ENCODE results near the gene SRSF12.

Gene SRSF12

GRCh38 chr6:89100114-89100513 lies 17.8 kb downstream of the SRSF12 start:
- FAIRE-seq (no peak), DNase-seq (ENCODE audit: insufficient read length, low spot score) (no peak)
- TF ChIP-seq CTCF (IDR thresholded peaks at IDR 0.05; ENCODE audit: insufficient read depth, missing control alignments) = no peak

GRCh38 chr6:89098461-89098860 lies 19.4 kb downstream of the SRSF12 start:
- no peak for TF ChIP-seq CTCF (IDR thresholded peaks at IDR 0.05; ENCODE audit: insufficient read depth, missing control alignments)
- DNase-seq (ENCODE audit: insufficient read length, low spot score) (no peak), FAIRE-seq (no peak)

GRCh38 chr6:89087881-89088280 lies 30.0 kb downstream of the SRSF12 start:
- no peak for DNase-seq (ENCODE audit: insufficient read length, low spot score)
- TF ChIP-seq CTCF (IDR thresholded peaks at IDR 0.05; ENCODE audit: insufficient read depth, missing control alignments) = no peak
- no peak for FAIRE-seq

GRCh38 chr6:89085409-89086205 lies 32.3 kb downstream of the SRSF12 start:
- FAIRE-seq = no peak
- TF ChIP-seq CTCF (IDR thresholded peaks at IDR 0.05; ENCODE audit: insufficient read depth, missing control alignments) = no peak
- no peak for DNase-seq (ENCODE audit: insufficient read length, low spot score)

- FAIRE-seq (no peak), DNase-seq (ENCODE audit: insufficient read length, low spot score) (no peak)
- TF ChIP-seq CTCF (IDR thresholded peaks at IDR 0.05; ENCODE audit: insufficient read depth, missing control alignments) = no peak
Measured at GRCh38 chr6:89084954-89085353, 32.9 kb downstream of the SRSF12 start.

- FAIRE-seq = no peak
- DNase-seq (ENCODE audit: insufficient read length, low spot score) = no peak
- no peak for TF ChIP-seq CTCF (IDR thresholded peaks at IDR 0.05; ENCODE audit: insufficient read depth, missing control alignments)
Measured at GRCh38 chr6:89084542-89084941, 33.3 kb downstream of the SRSF12 start.

GRCh38 chr6:89082486-89082891 lies 35.4 kb downstream of the SRSF12 start:
- DNase-seq (ENCODE audit: insufficient read length, low spot score) (no peak), FAIRE-seq (no peak)
- TF ChIP-seq CTCF (IDR thresholded peaks at IDR 0.05; ENCODE audit: insufficient read depth, missing control alignments) = no peak

All from D721Med (cell line).